ENCODE results near the gene LY6G6C.
A peak's percentile ranks its signal among the peaks of the same experiment; 100 is the strongest.

LY6G6C gene

DNA sequence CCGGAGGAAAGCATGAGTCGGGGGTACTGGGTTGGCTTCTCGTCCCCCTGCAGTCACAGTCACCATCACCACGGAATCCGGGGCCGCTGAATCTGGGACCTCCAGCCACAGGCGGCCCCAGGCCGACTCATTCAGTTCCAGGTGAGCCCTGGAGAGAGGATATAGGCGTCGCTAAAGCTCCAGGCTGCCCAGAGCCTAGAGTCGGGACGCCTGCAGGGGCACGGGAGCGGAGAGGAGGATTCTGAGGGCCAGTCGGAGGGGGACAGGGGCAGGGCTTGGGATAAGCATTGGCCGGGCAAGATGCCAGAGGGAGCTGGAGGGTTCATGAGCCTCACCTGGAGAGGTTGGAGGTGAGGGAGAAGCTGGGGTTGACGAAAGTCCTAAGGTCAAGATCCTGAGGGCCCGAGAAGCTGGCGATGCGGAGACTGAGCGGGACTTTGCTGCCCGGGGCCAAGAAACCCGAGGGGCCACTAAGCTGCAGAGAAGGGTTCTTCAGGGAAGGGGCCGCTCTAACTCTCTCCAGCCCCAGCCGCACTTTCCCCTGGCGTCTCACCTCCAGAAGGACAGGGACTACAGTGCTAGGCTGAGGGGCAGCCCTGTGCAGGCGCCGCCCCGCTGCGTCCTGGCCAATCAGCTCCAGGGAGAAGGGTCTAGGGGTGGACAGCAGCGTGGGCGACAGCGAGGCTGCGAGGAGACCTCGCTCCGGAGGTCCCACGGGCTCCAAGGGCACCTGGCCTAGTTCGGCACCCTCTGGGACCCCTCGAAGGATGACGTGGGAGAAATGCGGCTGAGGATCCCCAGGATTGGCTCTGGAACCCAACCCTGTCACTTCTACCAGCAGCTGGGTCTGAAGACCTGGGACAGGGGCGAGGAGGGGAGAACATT is 44.6 kb upstream of the LY6G6C start:
- TF ChIP-seq, protein P1, sequence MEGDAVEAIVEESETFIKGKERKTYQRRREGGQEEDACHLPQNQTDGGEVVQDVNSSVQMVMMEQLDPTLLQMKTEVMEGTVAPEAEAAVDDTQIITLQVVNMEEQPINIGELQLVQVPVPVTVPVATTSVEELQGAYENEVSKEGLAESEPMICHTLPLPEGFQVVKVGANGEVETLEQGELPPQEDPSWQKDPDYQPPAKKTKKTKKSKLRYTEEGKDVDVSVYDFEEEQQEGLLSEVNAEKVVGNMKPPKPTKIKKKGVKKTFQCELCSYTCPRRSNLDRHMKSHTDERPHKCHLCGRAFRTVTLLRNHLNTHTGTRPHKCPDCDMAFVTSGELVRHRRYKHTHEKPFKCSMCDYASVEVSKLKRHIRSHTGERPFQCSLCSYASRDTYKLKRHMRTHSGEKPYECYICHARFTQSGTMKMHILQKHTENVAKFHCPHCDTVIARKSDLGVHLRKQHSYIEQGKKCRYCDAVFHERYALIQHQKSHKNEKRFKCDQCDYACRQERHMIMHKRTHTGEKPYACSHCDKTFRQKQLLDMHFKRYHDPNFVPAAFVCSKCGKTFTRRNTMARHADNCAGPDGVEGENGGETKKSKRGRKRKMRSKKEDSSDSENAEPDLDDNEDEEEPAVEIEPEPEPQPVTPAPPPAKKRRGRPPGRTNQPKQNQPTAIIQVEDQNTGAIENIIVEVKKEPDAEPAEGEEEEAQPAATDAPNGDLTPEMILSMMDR (IDR thresholded peaks at IDR 0.05; ENCODE audit: low read depth, low read length): no peak
- DNase-seq: peak; percentile 66
- H3K27me3 ChIP-seq: no peaks in the 10 kb centered on the region
- no peaks in the 10 kb centered on the region for H3K4me1 ChIP-seq
- H3K4me3 ChIP-seq (ENCODE audit: low read depth, low read length): peak overlapping the region; percentile 44
- H3K36me3 ChIP-seq: no peaks in the 10 kb centered on the region
- no peaks in the 10 kb centered on the region for H3K9me3 ChIP-seq

DNA sequence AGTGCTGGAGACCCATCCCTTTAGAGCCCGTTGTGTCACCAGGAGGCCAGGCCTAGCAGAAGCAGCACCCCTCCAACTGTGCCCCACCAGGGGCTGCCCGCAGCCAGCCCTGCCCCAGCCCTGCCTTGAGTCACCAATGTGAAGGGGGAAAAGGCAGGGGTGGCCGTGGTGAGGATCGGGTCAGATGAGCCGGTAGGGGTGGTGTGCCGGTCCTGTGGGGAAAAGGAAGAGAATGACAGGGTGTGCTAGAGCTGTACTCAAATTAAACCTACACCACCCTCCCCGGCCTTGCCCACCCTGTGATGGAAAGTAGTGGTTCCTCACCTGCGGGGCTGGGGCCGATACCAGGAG is 44.0 kb upstream of the LY6G6C start:
- Histone ChIP-seq H3K36me3 (no peaks in the 10 kb centered on the region), H3K4me1 (no peaks in the 10 kb centered on the region), H3K27me3 (no peaks in the 10 kb centered on the region), H3K9me3 (no peaks in the 10 kb centered on the region), H3K4me3 (ENCODE audit: low read depth, low read length) (no peak overlapping the region)
- TF ChIP-seq, protein P1 (IDR thresholded peaks at IDR 0.05; ENCODE audit: low read depth, low read length): no peak
- DNase-seq: no peak

DNA sequence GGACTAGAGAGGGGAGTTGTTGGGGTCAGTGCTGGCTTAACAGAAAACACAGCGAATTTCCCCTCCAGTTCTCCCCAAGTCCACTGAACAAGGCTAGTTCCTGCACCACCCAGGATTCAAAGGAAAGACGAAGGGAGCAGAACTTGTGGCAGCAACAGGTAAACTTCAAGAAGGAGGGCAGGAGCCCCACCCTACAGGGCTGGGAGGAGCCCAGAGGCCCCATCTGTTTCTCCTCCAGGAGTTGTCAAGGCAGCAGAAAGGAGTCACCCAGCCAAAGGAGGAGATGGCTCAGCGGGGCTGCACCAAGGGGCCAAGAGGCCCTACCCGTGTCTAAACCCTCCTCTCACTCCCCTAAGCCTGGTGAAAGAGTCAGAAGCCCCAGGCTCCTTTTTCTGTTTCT is 42.7 kb upstream of the LY6G6C start:
- Histone ChIP-seq H3K36me3 (no peaks in the 10 kb centered on the region), H3K4me1 (no peaks in the 10 kb centered on the region), H3K9me3 (no peaks in the 10 kb centered on the region), H3K4me3 (ENCODE audit: low read depth, low read length) (no peak overlapping the region), H3K27me3 (no peaks in the 10 kb centered on the region)
- no peak for DNase-seq
- TF ChIP-seq, protein P1 (IDR thresholded peaks at IDR 0.05; ENCODE audit: low read depth, low read length): no peak

DNA sequence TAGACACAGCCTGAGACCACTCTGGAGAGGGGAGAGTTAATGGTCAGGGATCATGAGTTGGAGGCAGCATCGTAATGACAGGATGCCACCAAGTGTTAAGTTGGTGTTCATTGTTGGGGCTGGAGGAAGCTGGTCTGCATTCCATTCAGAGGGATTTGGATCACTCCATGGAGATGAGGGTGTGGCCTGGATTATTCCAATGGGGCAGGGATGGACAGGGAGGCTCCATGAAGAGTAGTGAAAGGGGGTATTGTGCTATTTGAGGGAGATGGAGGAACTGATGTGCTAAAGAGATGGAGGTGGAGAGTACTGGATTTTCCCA is 42.0 kb upstream of the LY6G6C start:
- Histone ChIP-seq H3K36me3 (no peaks in the 10 kb centered on the region), H3K4me3 (ENCODE audit: low read depth, low read length) (no peak overlapping the region), H3K4me1 (no peaks in the 10 kb centered on the region), H3K27me3 (no peaks in the 10 kb centered on the region), H3K9me3 (no peaks in the 10 kb centered on the region)
- TF ChIP-seq, protein P1 (IDR thresholded peaks at IDR 0.05; ENCODE audit: low read depth, low read length): no peak
- no peak for DNase-seq

DNA sequence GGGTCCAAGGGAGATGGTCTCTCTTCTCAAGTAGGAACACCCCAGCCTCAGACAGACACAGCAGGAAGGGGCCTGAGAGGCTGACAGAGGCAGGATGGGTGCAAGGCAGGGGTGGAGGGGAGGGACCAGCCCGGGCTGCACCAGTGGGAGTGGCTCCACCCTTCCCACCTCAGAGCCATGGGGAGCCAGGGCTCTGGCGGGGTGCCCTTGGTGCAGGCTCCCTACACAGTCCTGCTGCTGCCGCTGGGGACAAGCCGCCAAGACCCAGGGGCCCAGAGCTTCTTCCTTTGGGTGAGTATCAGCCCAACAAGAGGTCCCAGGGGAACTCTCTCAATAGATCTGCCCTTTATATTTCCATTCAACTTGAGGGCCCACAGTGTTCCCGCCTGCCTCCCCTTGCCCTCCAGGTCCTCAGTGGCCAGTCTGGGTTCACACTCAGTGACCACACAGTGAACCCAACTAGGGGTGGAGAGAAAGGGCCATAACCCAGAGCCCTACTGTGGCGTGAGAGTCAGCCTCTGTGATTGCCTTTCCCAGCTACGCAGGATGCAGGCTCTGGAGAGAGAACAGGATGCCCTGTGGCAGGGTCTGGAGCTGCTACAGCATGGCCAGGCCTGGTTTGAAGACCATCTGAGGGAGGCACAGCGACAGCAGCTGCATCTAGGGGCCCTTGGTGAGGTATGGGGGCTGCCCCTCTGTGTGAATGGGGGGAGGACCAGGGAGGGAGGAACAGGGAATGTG is 41.5 kb upstream of the LY6G6C start:
- TF ChIP-seq, protein P1 (IDR thresholded peaks at IDR 0.05; ENCODE audit: low read depth, low read length): no peak
- H3K36me3 ChIP-seq: no peaks in the 10 kb centered on the region
- no peaks in the 10 kb centered on the region for H3K27me3 ChIP-seq

DNA sequence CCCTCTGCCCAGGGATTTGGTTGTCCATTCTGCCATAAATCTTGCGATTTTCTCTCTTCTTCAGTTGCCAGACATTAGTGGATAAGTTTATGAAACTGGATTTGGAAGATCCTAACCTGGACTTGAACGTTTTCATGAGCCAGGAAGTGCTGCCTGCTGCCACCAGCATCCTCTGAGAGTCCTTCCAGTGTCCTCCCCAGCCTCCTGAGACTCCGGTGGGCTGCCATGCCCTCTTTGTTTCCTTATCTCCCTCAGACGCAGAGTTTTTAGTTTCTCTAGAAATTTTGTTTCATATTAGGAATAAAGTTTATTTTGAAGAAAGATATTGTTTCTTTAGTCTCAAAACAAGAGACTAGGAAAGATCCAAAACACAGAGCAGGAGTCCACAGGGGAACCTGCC is 40.8 kb upstream of the LY6G6C start, which contains the start of gene SAPCD1:
TSS of gene SAPCD1 (plus strand) at position 301 of the 400 bp plus-strand sequence. CDS start 399 bp downstream, outside the sequence.
- H3K4me3 ChIP-seq (ENCODE audit: low read depth, low read length): no peak within 1 kb of the TSS
- DNase-seq: no peak
- no peaks in the 10 kb centered on the region for H3K27me3 ChIP-seq
- no peaks in the 10 kb centered on the region for H3K9me3 ChIP-seq
- TF ChIP-seq, protein P1 (IDR thresholded peaks at IDR 0.05; ENCODE audit: low read depth, low read length): no peak
- H3K36me3 ChIP-seq: no peaks in the 10 kb centered on the region
- no peaks in the 10 kb centered on the region for H3K4me1 ChIP-seq

More for the DNA sequence above, 41.5 kb upstream of the LY6G6C start:
- Histone ChIP-seq H3K4me1 (no peaks in the 10 kb centered on the region), H3K4me3 (ENCODE audit: low read depth, low read length) (no peak overlapping the region), H3K9me3 (no peaks in the 10 kb centered on the region)
- no peak for DNase-seq
